Stimulated activated CD4-positive, alpha-beta T cell treated with anti-CD3 and anti-CD28 coated beads, TNF-alpha, amount 100 ng/mL, for 48 hours (primary cell): Measurements from ENCODE around the gene SDHC.

Experiments
- DNase-seq, 3 donors: peaks; one replicate each; pipeline ENCODE4 v3.0.0-alpha.2; 2020; ENCODE audit warnings: low read depth in 3 of 3

The SDHC gene

GRCh38 chr1:161314201-161314981, at the start of gene SDHC:
TSS of gene SDHC (plus strand) at chr1:161314381. CDS start at chr1:161314406, 25 bp downstream.
- peak; percentile 70 to 80 (median 76) for DNase-seq

GRCh38 chr1:161265305-161265704, 48.9 kb upstream of the SDHC start:
- DNase-seq = no peak

DNA sequence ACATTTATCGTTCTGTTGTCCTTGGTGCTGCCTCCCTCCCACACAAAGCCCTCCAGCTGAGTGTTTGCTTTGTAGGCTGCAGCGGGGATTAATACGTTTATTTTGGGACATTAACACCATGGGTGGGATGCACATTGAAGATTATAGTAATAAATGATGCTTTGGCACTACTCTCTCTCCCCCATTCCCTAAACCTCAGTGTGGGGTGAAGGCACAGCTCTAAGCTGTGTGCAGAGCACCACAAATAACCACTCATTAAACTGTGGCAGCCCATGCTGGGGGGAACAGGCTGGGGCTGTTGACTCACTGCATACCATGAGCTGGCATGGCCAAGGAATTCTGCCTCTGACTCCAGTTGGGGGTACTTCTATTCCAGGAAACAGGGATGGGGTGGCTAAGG, 48.0 kb upstream of the SDHC start:
- no peak for DNase-seq

DNA sequence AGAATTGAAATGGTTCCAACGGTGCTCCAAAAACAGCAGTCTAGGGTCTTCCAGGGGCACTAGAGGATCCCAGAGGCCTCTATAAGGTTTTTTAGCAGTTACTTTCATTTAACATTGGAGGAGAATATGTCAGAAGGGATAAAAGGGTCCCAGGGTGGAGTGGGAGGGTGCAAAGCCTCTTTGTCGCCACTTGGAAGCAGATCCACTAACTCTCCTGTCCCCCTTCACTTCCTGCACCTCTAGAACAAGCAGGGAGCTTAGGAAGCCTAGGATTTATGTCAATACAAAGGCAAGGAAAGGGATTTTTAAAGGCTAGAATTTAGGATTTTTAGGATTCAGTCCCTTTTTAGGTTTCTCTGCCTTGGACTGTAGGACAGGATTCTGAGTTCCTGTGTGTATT, 47.3 kb upstream of the SDHC start:
- no peak for DNase-seq

- DNase-seq = no peak
These were observed 46.9 kb upstream of the SDHC start for GRCh38 chr1:161267321-161267720.

GRCh38 chr1:161273402-161273801, 40.8 kb upstream of the SDHC start:
- DNase-seq = no peak

- no peak for DNase-seq
These were observed 39.3 kb upstream of the SDHC start for GRCh38 chr1:161274874-161275273.

GRCh38 chr1:161282991-161283390, 31.2 kb upstream of the SDHC start:
- DNase-seq = no peak

GRCh38 chr1:161285113-161285512, 29.1 kb upstream of the SDHC start:
- no peak for DNase-seq

- DNase-seq = no peak
These were observed 28.7 kb upstream of the SDHC start for GRCh38 chr1:161285521-161285920.

- no peak for DNase-seq
These were observed 26.6 kb upstream of the SDHC start for GRCh38 chr1:161287482-161288054.

GRCh38 chr1:161290779-161291178, 23.4 kb upstream of the SDHC start:
- DNase-seq = no peak

DNA sequence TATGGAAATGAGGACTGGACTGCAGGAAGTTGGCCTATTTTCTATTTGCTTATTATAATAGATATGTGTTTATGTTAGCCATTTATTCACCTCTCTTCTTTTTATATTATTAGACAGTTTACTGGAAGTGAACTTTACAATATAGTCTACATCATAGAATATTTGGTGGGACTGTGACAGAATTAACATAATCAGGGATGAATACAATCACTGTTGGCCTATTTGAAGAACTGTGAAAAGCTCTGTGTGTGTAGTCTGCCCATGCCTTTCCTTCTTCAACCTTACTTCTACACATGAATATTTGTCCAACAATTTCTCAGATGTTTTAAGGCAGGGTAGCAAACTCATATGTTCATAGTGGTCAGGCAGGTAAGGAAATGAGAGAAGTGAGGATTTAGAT, 16.8 kb upstream of the SDHC start:
- DNase-seq = no peak

DNA sequence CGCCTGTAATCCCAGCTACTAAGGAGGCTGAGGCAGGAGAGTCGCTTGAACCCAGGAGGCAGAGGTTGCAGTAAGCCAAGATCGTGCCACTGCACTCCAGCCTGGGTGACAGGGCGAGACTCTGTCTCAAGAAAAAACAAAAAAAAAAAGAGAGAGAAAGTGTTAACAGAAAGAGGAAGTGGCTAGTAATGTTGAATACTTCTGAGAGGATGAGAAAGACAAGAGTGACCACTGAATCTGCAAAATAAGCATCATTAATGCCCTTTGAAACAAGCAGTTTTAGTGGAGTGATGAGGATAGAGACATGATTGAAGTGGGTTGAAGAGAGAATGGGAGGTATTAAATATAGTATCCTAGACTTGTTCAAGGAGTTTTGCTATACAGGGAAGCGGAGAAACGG, 16.1 kb upstream of the SDHC start:
- DNase-seq = no peak

- DNase-seq = no peak
These were observed 14.8 kb upstream of the SDHC start for GRCh38 chr1:161299347-161299746.

DNA sequence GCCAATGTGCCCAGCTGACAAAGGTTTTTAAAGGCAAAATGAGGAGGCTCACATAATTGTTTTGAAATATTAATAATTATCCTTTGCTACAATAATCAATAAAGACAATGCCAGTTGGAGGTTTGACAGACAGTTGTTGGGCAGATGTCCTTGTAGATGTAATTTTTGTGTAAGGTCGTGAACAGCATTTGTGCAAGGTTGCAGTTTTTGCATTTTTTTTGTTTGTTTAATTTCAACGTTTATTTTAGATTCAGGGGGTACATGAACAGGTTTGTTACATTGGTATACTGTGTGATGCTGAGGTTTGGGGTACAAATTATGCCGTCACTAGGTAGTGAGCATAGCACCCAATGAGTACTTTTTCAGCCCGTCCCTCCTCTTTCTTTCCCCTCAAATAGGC, 13.7 kb upstream of the SDHC start:
- no peak for DNase-seq

DNA sequence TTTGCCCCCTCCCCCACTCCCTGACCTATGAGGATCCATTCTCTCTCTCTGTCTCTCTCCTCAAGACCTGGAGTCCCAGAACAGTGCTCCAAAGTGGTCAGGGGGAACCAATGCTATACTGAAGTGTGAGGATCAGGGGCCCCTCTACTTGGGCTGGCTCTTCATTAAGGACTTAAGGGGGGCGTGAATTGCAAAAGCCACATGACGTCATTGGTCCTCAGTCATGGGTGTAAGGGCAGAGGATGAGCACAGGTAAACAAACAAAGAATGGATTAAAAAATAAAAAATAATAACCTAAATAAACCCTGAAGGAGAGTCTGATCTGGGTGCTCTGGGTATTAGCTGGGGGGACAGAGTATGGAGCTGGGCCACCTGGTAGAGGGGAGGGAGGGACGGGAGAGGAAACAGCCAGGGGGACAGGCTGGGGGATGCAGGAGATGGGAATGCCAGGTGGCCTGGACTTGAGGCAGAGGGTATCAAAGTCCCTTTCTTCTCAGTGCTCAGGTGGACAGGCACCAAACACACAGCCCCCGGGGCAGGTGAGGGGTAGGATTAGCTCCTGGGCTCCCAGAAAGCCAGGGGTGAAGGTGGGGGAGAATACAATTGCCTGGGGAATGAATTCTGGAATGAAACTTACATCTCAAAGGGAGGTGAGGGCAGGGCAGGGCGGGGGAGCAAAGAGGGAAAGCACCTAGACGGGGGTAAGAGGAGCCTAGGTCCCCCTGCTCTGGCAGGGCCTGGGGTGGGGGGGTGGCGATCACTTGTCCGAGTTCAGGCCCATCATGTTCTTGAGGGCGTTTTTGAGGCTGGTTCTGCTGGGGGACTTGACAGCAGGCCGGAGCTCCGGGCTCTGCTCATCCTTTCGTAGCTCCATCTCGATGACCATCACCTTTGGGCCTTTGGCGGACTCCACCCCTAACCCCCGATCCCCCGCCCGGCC, 9.0 kb upstream of the SDHC start:
- DNase-seq = no peak

GRCh38 chr1:161305867-161306519, 8.2 kb upstream of the SDHC start:
- DNase-seq = peak; percentile 44 to 82 (median 71)

DNA sequence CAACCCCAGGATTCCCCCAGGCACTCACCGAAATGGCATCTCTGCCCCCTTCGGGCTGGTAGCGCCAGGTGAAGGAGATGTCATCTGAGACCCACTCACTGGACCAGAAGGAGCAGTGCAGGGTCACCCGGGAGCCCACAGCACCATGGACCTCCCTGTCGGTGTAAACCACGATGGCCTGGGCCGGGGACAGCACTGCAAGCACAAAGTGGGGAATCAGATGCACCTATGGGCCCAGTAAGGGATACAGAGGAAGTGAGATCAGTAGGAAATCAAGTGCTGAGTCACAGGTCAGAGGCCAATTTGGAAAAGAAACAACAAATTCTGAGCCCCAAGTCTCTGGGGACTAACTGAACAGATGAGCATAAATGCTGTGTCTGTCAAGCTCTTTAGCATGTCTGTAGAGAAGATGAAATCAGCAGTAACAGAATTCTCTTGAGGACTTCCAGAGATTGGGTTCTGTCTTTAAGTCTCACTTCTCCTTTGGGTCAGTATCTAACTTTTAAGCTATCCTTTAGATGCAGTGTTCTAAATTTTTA, 6.9 kb upstream of the SDHC start:
- no peak for DNase-seq

DNA sequence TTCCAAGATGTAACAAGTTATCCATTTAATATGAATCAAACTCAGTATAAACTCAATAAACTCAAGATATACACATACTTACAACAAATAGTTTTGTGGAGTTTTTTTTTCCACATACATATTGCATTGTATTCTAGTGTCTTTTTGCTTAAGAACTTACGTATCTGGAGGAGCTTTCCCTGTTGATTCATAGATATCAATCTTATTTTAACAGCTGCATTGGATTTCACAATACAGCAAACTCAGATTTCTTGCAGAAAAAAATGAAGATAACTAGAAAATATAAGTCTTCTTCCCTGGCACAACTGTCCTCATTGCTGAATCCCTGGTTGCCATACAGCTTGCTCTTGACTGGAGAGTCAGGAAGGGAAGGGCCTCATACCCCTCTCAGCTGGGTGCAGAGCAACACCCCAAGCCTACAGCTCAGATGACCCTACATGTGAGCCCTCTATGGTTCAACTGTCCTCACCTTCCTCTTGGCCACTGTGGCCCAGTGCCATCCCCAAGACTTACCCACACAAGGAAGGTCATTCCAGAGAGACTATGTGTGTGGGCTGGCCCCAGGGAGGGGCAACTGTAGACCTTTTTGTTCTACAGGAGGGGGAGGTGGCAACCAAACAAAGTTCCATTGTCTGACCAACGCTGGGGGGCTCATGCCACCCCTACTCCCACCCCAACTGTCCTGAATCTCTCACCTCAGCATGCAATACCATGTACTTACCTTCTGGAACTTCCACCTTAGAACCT, 6.1 kb upstream of the SDHC start:
- no peak for DNase-seq

DNA sequence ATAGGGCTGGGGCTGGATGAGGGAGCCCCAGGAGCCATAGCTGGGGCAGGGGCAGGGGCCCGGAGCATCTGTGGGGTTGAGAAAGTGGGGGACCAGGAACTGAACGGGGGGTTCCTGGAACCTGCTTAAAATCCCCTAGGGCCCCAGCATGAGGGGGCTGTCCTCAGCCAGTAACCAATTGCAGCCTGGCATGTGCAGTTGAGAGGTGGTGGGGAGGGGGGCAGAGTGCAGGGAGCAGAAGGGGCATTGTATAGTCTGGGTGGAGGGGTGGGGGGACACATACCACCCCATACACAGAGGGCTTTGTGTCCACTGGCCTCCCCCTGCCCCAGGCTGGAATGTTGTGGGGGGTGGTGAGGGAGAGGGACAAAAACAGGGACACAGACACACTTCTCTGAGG, 4.3 kb upstream of the SDHC start, which contains the start of gene MPZ:
Gene MPZ (minus strand): TSS at position 101 of the 400 bp plus-strand sequence. CDS start 63 bp downstream, at position 38.
- no peak for DNase-seq
